ENCODE data around the gene RSPH10B. TPM values are rescaled to one million over a fixed set of nuclear protein-coding genes. Genes with fewer than 3 reads are reported as not detected.
"Not testable (repeated sequence)": the region's sequence is repeated elsewhere in the genome, so short reads cannot be mapped to it uniquely, and the experiment has no call there.

RSPH10B gene
- total and polyA plus RNA-seq, 2 experiments from 2014 or later = not detected

GRCh38 chr7:6011541-6011940 lies 41.1 kb upstream of the RSPH10B start:
- DNase-seq (ENCODE audit: low spot score) = no peak
- TF ChIP-seq CTCF (IDR thresholded peaks at IDR 0.05; ENCODE audit: poor library complexity) (no peak), EZH2phosphoT487 (IDR thresholded peaks at IDR 0.05; ENCODE audit: low read depth, severe bottlenecking, unreplicated experiment) (no peak), EZH2 (IDR thresholded peaks at IDR 0.05; ENCODE audit: borderline replicate concordance) (no peak)
- Histone ChIP-seq H3K4me2 (peak overlapping the region; percentile 74), H3K4me1 (ENCODE audit: insufficient read depth) (peaks cover 26% of the 10 kb centered on the region), H3K27me3 (no peaks in the 10 kb centered on the region), H3K9me3 (ENCODE audit: low read depth) (no peaks in the 10 kb centered on the region), H2AFZ (no peak overlapping the region), H3K4me3 (no peak overlapping the region), H4K20me1 (ENCODE audit: insufficient read depth, poor library complexity, severe bottlenecking) (no peaks in the 10 kb centered on the region), H3K9me2 (replicated peaks; ENCODE audit: insufficient read depth) (no peaks in the 10 kb centered on the region), H3K27ac (peak overlapping the region; percentile 92), H3K79me2 (peaks cover 53% of the 10 kb centered on the region), H3K36me3 (replicated peaks; ENCODE audit: insufficient read depth, low read depth) (no peaks in the 10 kb centered on the region)
- WGBS (ENCODE audit: low lambda C conversion rate, missing lambda C conversion rate) = 81% methylated on average over 2 of the region's 2 CpGs

GRCh38 chr7:6010370-6010769 lies 39.9 kb upstream of the RSPH10B start:
- not testable (repeated sequence) for H4K20me1 ChIP-seq (ENCODE audit: insufficient read depth, poor library complexity, severe bottlenecking); DNase-seq (ENCODE audit: low spot score); H3K9me3 ChIP-seq (ENCODE audit: low read depth); H3K9me2 ChIP-seq (replicated peaks; ENCODE audit: insufficient read depth); H2AFZ ChIP-seq; H3K36me3 ChIP-seq (replicated peaks; ENCODE audit: insufficient read depth, low read depth); H3K4me3 ChIP-seq; H3K27me3 ChIP-seq
- Histone ChIP-seq H3K79me2 (peaks cover 57% of the 10 kb centered on the region), H3K4me1 (ENCODE audit: insufficient read depth) (peaks cover 20% of the 10 kb centered on the region), H3K4me2 (peak overlapping the region; percentile 74), H3K27ac (peak overlapping the region; percentile 92)
- 91% methylated on average over 8 of the region's 8 CpGs for WGBS (ENCODE audit: low lambda C conversion rate, missing lambda C conversion rate)

- peak within 1 kb of the TSS; percentile 58 for H2AFZ ChIP-seq
- no peaks in the 10 kb centered on the region for H3K36me3 ChIP-seq (replicated peaks; ENCODE audit: insufficient read depth, low read depth)
- H3K79me2 ChIP-seq = peaks cover 44% of the 10 kb centered on the region
- no peaks in the 10 kb centered on the region for H3K9me2 ChIP-seq (replicated peaks; ENCODE audit: insufficient read depth)
- 2% methylated on average over 83 of the region's 84 CpGs for WGBS (ENCODE audit: low lambda C conversion rate, missing lambda C conversion rate)
- H3K27ac ChIP-seq = peak within 1 kb of the TSS; percentile 92
- H3K9me3 ChIP-seq (ENCODE audit: low read depth) = no peaks in the 10 kb centered on the region
- H4K20me1 ChIP-seq (ENCODE audit: insufficient read depth, poor library complexity, severe bottlenecking) = no peaks in the 10 kb centered on the region
- TF ChIP-seq EZH2 (IDR thresholded peaks at IDR 0.05; ENCODE audit: borderline replicate concordance) (no peak), EZH2phosphoT487 (IDR thresholded peaks at IDR 0.05; ENCODE audit: low read depth, severe bottlenecking, unreplicated experiment) (no peak), CTCF (IDR thresholded peaks at IDR 0.05; ENCODE audit: poor library complexity) (peak; percentile 15)
- H3K4me2 ChIP-seq = peak within 1 kb of the TSS; percentile 85
- H3K4me1 ChIP-seq (ENCODE audit: insufficient read depth) = peaks cover 20% of the 10 kb centered on the region
- H3K4me3 ChIP-seq = peak within 1 kb of the TSS; percentile 41
- peak; percentile 98 for DNase-seq (ENCODE audit: low spot score)
- no peaks in the 10 kb centered on the region for H3K27me3 ChIP-seq
These were observed 38.5 kb upstream of the RSPH10B start, which contains the start of the genes AIMP2 and PMS2 for GRCh38 chr7:6008668-6009611. AIMP2 (plus strand) TSS chr7:6009272; CDS start chr7:6009364, 92 bp downstream. PMS2 (minus strand) TSS chr7:6009049; CDS start chr7:6009019, 30 bp downstream.

- not testable (repeated sequence) for H3K36me3 ChIP-seq (replicated peaks; ENCODE audit: insufficient read depth, low read depth); DNase-seq (ENCODE audit: low spot score); H3K27me3 ChIP-seq; H4K20me1 ChIP-seq (ENCODE audit: insufficient read depth, poor library complexity, severe bottlenecking); H3K9me3 ChIP-seq (ENCODE audit: low read depth); H3K9me2 ChIP-seq (replicated peaks; ENCODE audit: insufficient read depth)
- WGBS (ENCODE audit: low lambda C conversion rate, missing lambda C conversion rate) = 51% methylated on average over 27 of the region's 27 CpGs
- Histone ChIP-seq H3K4me3 (peak overlapping the region; percentile 41), H3K79me2 (peaks cover 37% of the 10 kb centered on the region), H2AFZ (peak overlapping the region; percentile 58), H3K4me1 (ENCODE audit: insufficient read depth) (peaks cover 20% of the 10 kb centered on the region), H3K27ac (peak overlapping the region; percentile 89), H3K4me2 (peak overlapping the region; percentile 85)
These were observed 37.5 kb upstream of the RSPH10B start for GRCh38 chr7:6007835-6008590.
